GM23338 (cell line): ENCODE measurements around the gene ACTMAP. TPM values are rescaled to one million over a fixed set of nuclear protein-coding genes. Genes with fewer than 3 reads are reported as not detected.

Experiments
- ATAC-seq: fragments of 200-7000 bp; cut with Tn5 transposase; 3 replicates; pipeline ENCODE4 v1.9.1; 2020
- DNase-seq: peaks from one replicate; pipeline ENCODE4 v3.0.0-alpha.2; 2015; ENCODE audit warnings: low spot score
- H2AFZ ChIP-seq: fragments of 200-600 bp; sonication (generic); 2 replicates; pipeline ENCODE4 v1.8.0; 2016; ENCODE audit warnings: antibody characterized with exemption, mild to moderate bottlenecking, moderate library complexity
- H3F3A ChIP-seq: fragments of 200-600 bp; sonication (generic); replicated peaks from 2 replicates; pipeline ENCODE4 v1.8.0; 2017; ENCODE audit warnings: antibody characterized with exemption, mixed run types, low read depth
- H3K27ac ChIP-seq: fragments of 200-600 bp; sonication (generic); 2 replicates; pipeline ENCODE4 v1.6.1; 2016; ENCODE audit warnings: low read depth
- H3K27me3 ChIP-seq: fragments of 200-600 bp; sonication (generic); 2 replicates; pipeline ENCODE4 v1.8.0; 2016; ENCODE audit warnings: mild to moderate bottlenecking, mixed run types, moderate library complexity; ENCODE audit not compliant: insufficient read depth
- H3K36me3 ChIP-seq: fragments of 200-600 bp; sonication (generic); 2 replicates; pipeline ENCODE4 v1.8.0; 2016; ENCODE audit warnings: mild to moderate bottlenecking; ENCODE audit not compliant: insufficient read depth
- H3K4me1 ChIP-seq: fragments of 200-600 bp; sonication (generic); 2 replicates; pipeline ENCODE4 v1.8.0; 2016; ENCODE audit warnings: mild to moderate bottlenecking, moderate library complexity; ENCODE audit not compliant: insufficient read depth
- H3K4me2 ChIP-seq: fragments of 200-600 bp; sonication (generic); 2 replicates; pipeline ENCODE4 v1.7.1; 2017; ENCODE audit warnings: mixed run types
- H3K4me3 ChIP-seq: fragments of 200-600 bp; sonication (generic); 2 replicates; pipeline ENCODE4 v1.6.1; 2016; ENCODE audit warnings: mixed run types
- H3K79me2 ChIP-seq: fragments of 200-600 bp; sonication (generic); replicated peaks from 2 replicates; pipeline ENCODE4 v1.8.0; 2017; ENCODE audit warnings: mild to moderate bottlenecking; ENCODE audit not compliant: insufficient read depth
- H3K9me2 ChIP-seq: fragments of 200-600 bp; sonication (generic); 2 replicates; pipeline ENCODE4 v1.8.0; 2017; ENCODE audit not compliant: insufficient read depth
- H4K20me1 ChIP-seq: fragments of 200-600 bp; sonication (generic); replicated peaks from 2 replicates; pipeline ENCODE4 v1.8.0; 2017; ENCODE audit warnings: mild to moderate bottlenecking; ENCODE audit not compliant: insufficient read depth
- H3K27ac Mint-ChIP-seq: 2 replicates; pipeline ENCODE4 v1.8.0; 2020; ENCODE audit warnings: inconsistent platforms, mild to moderate bottlenecking, moderate library complexity, mixed read lengths
- H3K27me3 Mint-ChIP-seq: 3 replicates; pipeline ENCODE4 v1.8.0; 2022; ENCODE audit warnings: low read depth, mild to moderate bottlenecking, moderate library complexity, mixed read lengths, inconsistent platforms; ENCODE audit not compliant: insufficient read depth, poor library complexity
- H3K36me3 Mint-ChIP-seq: 3 replicates; pipeline ENCODE4 v1.8.0; 2021; ENCODE audit warnings: low read depth, mild to moderate bottlenecking, inconsistent platforms, moderate library complexity, mixed read lengths
- H3K4me1 Mint-ChIP-seq: 3 replicates; pipeline ENCODE4 v1.8.0; 2020; ENCODE audit warnings: mild to moderate bottlenecking, inconsistent platforms, mixed read lengths
- H3K4me3 Mint-ChIP-seq: 3 replicates; pipeline ENCODE4 v1.8.0; 2021; ENCODE audit warnings: moderate library complexity, mild to moderate bottlenecking, inconsistent platforms, mixed read lengths
- H3K9me3 Mint-ChIP-seq: 3 replicates; pipeline ENCODE4 v1.8.0; 2020; ENCODE audit warnings: moderate library complexity, mild to moderate bottlenecking, inconsistent platforms, mixed read lengths
- CREB1 ChIP-seq: fragments of 250-450 bp; sonication (Bioruptor Pico); IDR thresholded peaks from 2 replicates; pipeline ENCODE4 v1.5.0; 2020; ENCODE audit warnings: low read depth, mild to moderate bottlenecking, moderate library complexity
- EZH2 ChIP-seq: fragments of 200-600 bp; sonication (generic); IDR thresholded peaks from one replicate; pipeline ENCODE4 v1.8.0; 2017; ENCODE audit warnings: antibody characterized with exemption, mild to moderate bottlenecking, low read depth; ENCODE audit not compliant: unreplicated experiment
- EZH2phosphoT487 ChIP-seq: fragments of 200-600 bp; sonication (generic); IDR thresholded peaks from one replicate; pipeline ENCODE4 v1.8.1; 2018; ENCODE audit warnings: antibody characterized with exemption; ENCODE audit not compliant: unreplicated experiment
- JUNB ChIP-seq: IDR thresholded peaks from one replicate; pipeline ENCODE4 v1.6.1; 2016; ENCODE audit warnings: antibody characterized with exemption; ENCODE audit not compliant: unreplicated experiment
- NANOG ChIP-seq: IDR thresholded peaks from 2 replicates; pipeline ENCODE4 v1.6.1; 2016; ENCODE audit warnings: antibody characterized with exemption, borderline replicate concordance
- POLR2AphosphoS5 ChIP-seq: IDR thresholded peaks from 2 replicates; pipeline ENCODE4 v1.6.1; 2016; ENCODE audit warnings: antibody characterized with exemption, low read depth
- STAT1 ChIP-seq: IDR thresholded peaks from one replicate; pipeline ENCODE4 v1.6.1; 2016; ENCODE audit warnings: antibody characterized with exemption; ENCODE audit not compliant: unreplicated experiment
- ZNF114 ChIP-seq: fragments of 250-450 bp; sonication (Bioruptor Pico); IDR thresholded peaks from 2 replicates; pipeline ENCODE4 v1.5.0; 2020; ENCODE audit warnings: mild to moderate bottlenecking, moderate library complexity
- ZNF331 ChIP-seq: fragments of 250-450 bp; sonication (Bioruptor Pico); IDR thresholded peaks from 2 replicates; pipeline ENCODE4 v1.5.0; 2020; ENCODE audit warnings: low read depth, mild to moderate bottlenecking, moderate library complexity
- polyA plus RNA-seq: library from polyadenylated mRNA; unstranded; fragments of >200 nt; fragmentation: Nextera tagmentation; extraction: Ambion mirVana; gene quantifications from 2 replicates; pipeline ENCODE4 v1.2.1, GENCODE V29; 2016
- total RNA-seq: library from RNA; depleted of rRNA; stranded (reverse); fragments of >200 nt; shearing (Covaris generic); gene quantifications from 2 replicates; pipeline ENCODE4 v1.2.3, GENCODE V29; 2014
- TF ChIP-seq, protein P1 (sequence below): IDR thresholded peaks from one replicate; pipeline ENCODE4 v1.6.1; 2018; ENCODE audit warnings: antibody characterized with exemption; ENCODE audit not compliant: unreplicated experiment
- TF ChIP-seq, protein P2 (sequence below), 2 experiments: fragments of 200-600 bp in 1 of 2; sonication (generic) in 1 of 2; conservative IDR thresholded peaks; 2 replicates each; pipeline versions ENCODE4 v1.5.1 to v1.6.1; 2016 to 2017; ENCODE audit warnings: antibody characterized with exemption in 2 of 2, low read depth in 2 of 2, mild to moderate bottlenecking in 2 of 2, moderate library complexity in 1 of 2
- TF ChIP-seq, protein P3 (sequence below): IDR thresholded peaks from 2 replicates; pipeline ENCODE4 v1.6.1; 2016; ENCODE audit warnings: antibody characterized with exemption
- TF ChIP-seq, protein P4 (sequence below): fragments of 250-450 bp; sonication (Bioruptor Pico); IDR thresholded peaks from 2 replicates; pipeline ENCODE4 v1.5.0; 2020; ENCODE audit warnings: mild to moderate bottlenecking, moderate library complexity

ACTMAP gene
- total and polyA plus RNA-seq, 2 experiments from 2014 or later = 14.9 to 16.7 TPM

DNA sequence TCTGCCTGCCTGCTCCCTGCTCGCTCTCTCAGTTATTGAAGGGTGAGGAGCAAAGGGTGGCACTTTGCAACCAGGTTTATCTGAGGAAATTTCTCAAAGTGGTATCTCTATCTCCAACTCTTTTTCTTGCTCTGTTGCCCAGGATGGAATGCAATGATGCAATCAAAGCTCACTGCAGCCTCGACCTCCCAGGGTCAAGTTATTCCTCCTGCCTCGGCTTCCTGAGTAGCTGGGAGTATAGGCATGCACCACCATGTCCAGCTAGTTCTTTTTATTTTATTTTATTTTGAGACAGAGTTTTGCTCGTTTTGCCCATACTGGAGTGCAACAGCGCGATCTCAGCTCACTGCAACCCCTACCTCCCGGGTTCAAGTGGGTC is 4.9 kb downstream of the ACTMAP start:
- Histone ChIP-seq H3K4me3 (no peak overlapping the region), H3K27me3 (no peaks in the 10 kb centered on the region), H3K4me1 (peaks cover 19% of the 10 kb centered on the region), H3K36me3 (no peaks in the 10 kb centered on the region; the same call in 1 of the 2 replicates), H3K27ac (peak overlapping the region; percentile 86; the same call in 1 of the 2 replicates), H3F3A (no peaks in the 10 kb centered on the region), H4K20me1 (no peaks in the 10 kb centered on the region), H2AFZ (no peak overlapping the region), H3K4me2 (peak overlapping the region; percentile 57), H3K79me2 (peaks cover 5% of the 10 kb centered on the region), H3K9me2 (no peaks in the 10 kb centered on the region; the same call in 1 of the 2 replicates)
- Mint-ChIP-seq H3K4me1 (peaks cover 31% of the 10 kb centered on the region), H3K4me3 (no peak overlapping the region), H3K9me3 (no peaks in the 10 kb centered on the region), H3K36me3 (peaks cover 20% of the 10 kb centered on the region), H3K27ac (no peak overlapping the region), H3K27me3 (peaks cover 20% of the 10 kb centered on the region)
- ATAC-seq (no peak), DNase-seq (no peak)
- TF ChIP-seq STAT1 (no peak), CREB1 (CRISPR knock-in tag) (no peak), POLR2AphosphoS5 (no peak), ZNF114 (CRISPR knock-in tag) (no peak), JUNB (no peak), ZNF331 (CRISPR knock-in tag) (no peak), NANOG (no peak), EZH2phosphoT487 (no peak), EZH2 (no peak)
- TF ChIP-seq, protein P1, sequence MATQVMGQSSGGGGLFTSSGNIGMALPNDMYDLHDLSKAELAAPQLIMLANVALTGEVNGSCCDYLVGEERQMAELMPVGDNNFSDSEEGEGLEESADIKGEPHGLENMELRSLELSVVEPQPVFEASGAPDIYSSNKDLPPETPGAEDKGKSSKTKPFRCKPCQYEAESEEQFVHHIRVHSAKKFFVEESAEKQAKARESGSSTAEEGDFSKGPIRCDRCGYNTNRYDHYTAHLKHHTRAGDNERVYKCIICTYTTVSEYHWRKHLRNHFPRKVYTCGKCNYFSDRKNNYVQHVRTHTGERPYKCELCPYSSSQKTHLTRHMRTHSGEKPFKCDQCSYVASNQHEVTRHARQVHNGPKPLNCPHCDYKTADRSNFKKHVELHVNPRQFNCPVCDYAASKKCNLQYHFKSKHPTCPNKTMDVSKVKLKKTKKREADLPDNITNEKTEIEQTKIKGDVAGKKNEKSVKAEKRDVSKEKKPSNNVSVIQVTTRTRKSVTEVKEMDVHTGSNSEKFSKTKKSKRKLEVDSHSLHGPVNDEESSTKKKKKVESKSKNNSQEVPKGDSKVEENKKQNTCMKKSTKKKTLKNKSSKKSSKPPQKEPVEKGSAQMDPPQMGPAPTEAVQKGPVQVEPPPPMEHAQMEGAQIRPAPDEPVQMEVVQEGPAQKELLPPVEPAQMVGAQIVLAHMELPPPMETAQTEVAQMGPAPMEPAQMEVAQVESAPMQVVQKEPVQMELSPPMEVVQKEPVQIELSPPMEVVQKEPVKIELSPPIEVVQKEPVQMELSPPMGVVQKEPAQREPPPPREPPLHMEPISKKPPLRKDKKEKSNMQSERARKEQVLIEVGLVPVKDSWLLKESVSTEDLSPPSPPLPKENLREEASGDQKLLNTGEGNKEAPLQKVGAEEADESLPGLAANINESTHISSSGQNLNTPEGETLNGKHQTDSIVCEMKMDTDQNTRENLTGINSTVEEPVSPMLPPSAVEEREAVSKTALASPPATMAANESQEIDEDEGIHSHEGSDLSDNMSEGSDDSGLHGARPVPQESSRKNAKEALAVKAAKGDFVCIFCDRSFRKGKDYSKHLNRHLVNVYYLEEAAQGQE = no peak
- TF ChIP-seq, protein P2, sequence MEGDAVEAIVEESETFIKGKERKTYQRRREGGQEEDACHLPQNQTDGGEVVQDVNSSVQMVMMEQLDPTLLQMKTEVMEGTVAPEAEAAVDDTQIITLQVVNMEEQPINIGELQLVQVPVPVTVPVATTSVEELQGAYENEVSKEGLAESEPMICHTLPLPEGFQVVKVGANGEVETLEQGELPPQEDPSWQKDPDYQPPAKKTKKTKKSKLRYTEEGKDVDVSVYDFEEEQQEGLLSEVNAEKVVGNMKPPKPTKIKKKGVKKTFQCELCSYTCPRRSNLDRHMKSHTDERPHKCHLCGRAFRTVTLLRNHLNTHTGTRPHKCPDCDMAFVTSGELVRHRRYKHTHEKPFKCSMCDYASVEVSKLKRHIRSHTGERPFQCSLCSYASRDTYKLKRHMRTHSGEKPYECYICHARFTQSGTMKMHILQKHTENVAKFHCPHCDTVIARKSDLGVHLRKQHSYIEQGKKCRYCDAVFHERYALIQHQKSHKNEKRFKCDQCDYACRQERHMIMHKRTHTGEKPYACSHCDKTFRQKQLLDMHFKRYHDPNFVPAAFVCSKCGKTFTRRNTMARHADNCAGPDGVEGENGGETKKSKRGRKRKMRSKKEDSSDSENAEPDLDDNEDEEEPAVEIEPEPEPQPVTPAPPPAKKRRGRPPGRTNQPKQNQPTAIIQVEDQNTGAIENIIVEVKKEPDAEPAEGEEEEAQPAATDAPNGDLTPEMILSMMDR (conservative IDR thresholded peaks at IDR 0.05; ENCODE audit: low read depth in 2 of 2) = no peak
- TF ChIP-seq, protein P3, sequence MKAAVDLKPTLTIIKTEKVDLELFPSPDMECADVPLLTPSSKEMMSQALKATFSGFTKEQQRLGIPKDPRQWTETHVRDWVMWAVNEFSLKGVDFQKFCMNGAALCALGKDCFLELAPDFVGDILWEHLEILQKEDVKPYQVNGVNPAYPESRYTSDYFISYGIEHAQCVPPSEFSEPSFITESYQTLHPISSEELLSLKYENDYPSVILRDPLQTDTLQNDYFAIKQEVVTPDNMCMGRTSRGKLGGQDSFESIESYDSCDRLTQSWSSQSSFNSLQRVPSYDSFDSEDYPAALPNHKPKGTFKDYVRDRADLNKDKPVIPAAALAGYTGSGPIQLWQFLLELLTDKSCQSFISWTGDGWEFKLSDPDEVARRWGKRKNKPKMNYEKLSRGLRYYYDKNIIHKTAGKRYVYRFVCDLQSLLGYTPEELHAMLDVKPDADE = no peak
- TF ChIP-seq, protein P4, sequence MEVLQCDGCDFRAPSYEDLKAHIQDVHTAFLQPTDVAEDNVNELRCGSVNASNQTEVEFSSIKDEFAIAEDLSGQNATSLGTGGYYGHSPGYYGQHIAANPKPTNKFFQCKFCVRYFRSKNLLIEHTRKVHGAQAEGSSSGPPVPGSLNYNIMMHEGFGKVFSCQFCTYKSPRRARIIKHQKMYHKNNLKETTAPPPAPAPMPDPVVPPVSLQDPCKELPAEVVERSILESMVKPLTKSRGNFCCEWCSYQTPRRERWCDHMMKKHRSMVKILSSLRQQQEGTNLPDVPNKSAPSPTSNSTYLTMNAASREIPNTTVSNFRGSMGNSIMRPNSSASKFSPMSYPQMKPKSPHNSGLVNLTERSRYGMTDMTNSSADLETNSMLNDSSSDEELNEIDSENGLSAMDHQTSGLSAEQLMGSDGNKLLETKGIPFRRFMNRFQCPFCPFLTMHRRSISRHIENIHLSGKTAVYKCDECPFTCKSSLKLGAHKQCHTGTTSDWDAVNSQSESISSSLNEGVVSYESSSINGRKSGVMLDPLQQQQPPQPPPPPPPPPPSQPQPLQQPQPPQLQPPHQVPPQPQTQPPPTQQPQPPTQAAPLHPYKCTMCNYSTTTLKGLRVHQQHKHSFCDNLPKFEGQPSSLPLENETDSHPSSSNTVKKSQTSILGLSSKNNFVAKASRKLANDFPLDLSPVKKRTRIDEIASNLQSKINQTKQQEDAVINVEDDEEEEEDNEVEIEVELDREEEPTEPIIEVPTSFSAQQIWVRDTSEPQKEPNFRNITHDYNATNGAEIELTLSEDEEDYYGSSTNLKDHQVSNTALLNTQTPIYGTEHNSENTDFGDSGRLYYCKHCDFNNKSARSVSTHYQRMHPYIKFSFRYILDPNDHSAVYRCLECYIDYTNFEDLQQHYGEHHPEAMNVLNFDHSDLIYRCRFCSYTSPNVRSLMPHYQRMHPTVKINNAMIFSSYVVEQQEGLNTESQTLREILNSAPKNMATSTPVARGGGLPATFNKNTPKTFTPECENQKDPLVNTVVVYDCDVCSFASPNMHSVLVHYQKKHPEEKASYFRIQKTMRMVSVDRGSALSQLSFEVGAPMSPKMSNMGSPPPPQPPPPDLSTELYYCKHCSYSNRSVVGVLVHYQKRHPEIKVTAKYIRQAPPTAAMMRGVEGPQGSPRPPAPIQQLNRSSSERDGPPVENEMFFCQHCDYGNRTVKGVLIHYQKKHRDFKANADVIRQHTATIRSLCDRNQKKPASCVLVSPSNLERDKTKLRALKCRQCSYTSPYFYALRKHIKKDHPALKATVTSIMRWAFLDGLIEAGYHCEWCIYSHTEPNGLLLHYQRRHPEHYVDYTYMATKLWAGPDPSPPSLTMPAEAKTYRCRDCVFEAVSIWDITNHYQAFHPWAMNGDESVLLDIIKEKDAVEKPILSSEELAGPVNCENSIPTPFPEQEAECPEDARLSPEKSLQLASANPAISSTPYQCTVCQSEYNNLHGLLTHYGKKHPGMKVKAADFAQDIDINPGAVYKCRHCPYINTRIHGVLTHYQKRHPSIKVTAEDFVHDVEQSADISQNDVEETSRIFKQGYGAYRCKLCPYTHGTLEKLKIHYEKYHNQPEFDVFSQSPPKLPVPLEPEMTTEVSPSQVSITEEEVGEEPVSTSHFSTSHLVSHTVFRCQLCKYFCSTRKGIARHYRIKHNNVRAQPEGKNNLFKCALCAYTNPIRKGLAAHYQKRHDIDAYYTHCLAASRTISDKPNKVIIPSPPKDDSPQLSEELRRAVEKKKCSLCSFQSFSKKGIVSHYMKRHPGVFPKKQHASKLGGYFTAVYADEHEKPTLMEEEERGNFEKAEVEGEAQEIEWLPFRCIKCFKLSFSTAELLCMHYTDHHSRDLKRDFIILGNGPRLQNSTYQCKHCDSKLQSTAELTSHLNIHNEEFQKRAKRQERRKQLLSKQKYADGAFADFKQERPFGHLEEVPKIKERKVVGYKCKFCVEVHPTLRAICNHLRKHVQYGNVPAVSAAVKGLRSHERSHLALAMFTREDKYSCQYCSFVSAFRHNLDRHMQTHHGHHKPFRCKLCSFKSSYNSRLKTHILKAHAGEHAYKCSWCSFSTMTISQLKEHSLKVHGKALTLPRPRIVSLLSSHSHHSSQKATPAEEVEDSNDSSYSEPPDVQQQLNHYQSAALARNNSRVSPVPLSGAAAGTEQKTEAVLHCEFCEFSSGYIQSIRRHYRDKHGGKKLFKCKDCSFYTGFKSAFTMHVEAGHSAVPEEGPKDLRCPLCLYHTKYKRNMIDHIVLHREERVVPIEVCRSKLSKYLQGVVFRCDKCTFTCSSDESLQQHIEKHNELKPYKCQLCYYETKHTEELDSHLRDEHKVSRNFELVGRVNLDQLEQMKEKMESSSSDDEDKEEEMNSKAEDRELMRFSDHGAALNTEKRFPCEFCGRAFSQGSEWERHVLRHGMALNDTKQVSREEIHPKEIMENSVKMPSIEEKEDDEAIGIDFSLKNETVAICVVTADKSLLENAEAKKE (CRISPR knock-in tag) = no peak
